ENCODE measurements around the gene MTHFD1L.

GRCh38 chr6:151044465-151045441 lies 179.3 kb downstream of the MTHFD1L start:
- TF ChIP-seq EZH2 (IDR thresholded peaks at IDR 0.05) (no peak), POLR2AphosphoS5 (IDR thresholded peaks at IDR 0.05; ENCODE audit: borderline replicate concordance, low read depth, low read length) (no peak), FOXP2 (optimal IDR thresholded peaks at IDR 0.05; ENCODE audit: control extremely low read depth, extremely low read length, insufficient read depth) (no peak)
